ENCODE results near the gene PPP4R1.

Gene PPP4R1

GRCh38 chr18:9563331-9563730, 51.0 kb downstream of the PPP4R1 start:
- Histone ChIP-seq H3K27me3 (ENCODE audit: insufficient read depth, poor library complexity, severe bottlenecking) (no peaks in the 10 kb centered on the region), H3K4me3 (replicated peaks; ENCODE audit: insufficient read depth, low read length) (no peak overlapping the region), H3K27ac (replicated peaks) (no peak overlapping the region)
- no peak for TF ChIP-seq POLR2AphosphoS5 (IDR thresholded peaks at IDR 0.05; ENCODE audit: low read depth)
- no peak for TF ChIP-seq GABPA (IDR thresholded peaks at IDR 0.05; ENCODE audit: low read depth)
- no peak for TF ChIP-seq SPI1 (IDR thresholded peaks at IDR 0.05; ENCODE audit: borderline replicate concordance, low read depth)
- no peak for TF ChIP-seq CTCF (IDR thresholded peaks at IDR 0.05; ENCODE audit: insufficient read depth, low read length)
- no peak for TF ChIP-seq REST (IDR thresholded peaks at IDR 0.05; ENCODE audit: insufficient replicate concordance, low read depth)
- DNase-seq (ENCODE audit: low read depth in 1 of 2, low spot score in 1 of 2): no peak

- DNase-seq (ENCODE audit: low read depth in 1 of 2, low spot score in 1 of 2): no peak
- TF ChIP-seq SPI1 (IDR thresholded peaks at IDR 0.05; ENCODE audit: borderline replicate concordance, low read depth) (no peak), GABPA (IDR thresholded peaks at IDR 0.05; ENCODE audit: low read depth) (no peak), POLR2AphosphoS5 (IDR thresholded peaks at IDR 0.05; ENCODE audit: low read depth) (no peak), CTCF (IDR thresholded peaks at IDR 0.05; ENCODE audit: insufficient read depth, low read length) (no peak), REST (IDR thresholded peaks at IDR 0.05; ENCODE audit: insufficient replicate concordance, low read depth) (no peak)
- H3K4me3 ChIP-seq (replicated peaks; ENCODE audit: insufficient read depth, low read length): no peak overlapping the region
- no peak overlapping the region for H3K27ac ChIP-seq (replicated peaks)
- no peaks in the 10 kb centered on the region for H3K27me3 ChIP-seq (ENCODE audit: insufficient read depth, poor library complexity, severe bottlenecking)
These were observed 51.8 kb downstream of the PPP4R1 start for GRCh38 chr18:9562584-9562983.

- TF ChIP-seq POLR2AphosphoS5 (IDR thresholded peaks at IDR 0.05; ENCODE audit: low read depth) (no peak), SPI1 (IDR thresholded peaks at IDR 0.05; ENCODE audit: borderline replicate concordance, low read depth) (peak; percentile 25; the same call in 1 of the 2 replicates)
- Histone ChIP-seq H3K4me3 (replicated peaks; ENCODE audit: insufficient read depth, low read length) (no peak overlapping the region), H3K27ac (replicated peaks) (no peak overlapping the region), H3K27me3 (ENCODE audit: insufficient read depth, poor library complexity, severe bottlenecking) (no peaks in the 10 kb centered on the region)
- DNase-seq (ENCODE audit: low read depth in 1 of 2, low spot score in 1 of 2): peak in 1 of 2 experiments; percentile 31
These were observed 52.6 kb downstream of the PPP4R1 start for GRCh38 chr18:9561759-9562158.

- no peak overlapping the region for H3K4me3 ChIP-seq (replicated peaks; ENCODE audit: insufficient read depth, low read length)
- H3K27ac ChIP-seq (replicated peaks): no peak overlapping the region
- no peaks in the 10 kb centered on the region for H3K27me3 ChIP-seq (ENCODE audit: insufficient read depth, poor library complexity, severe bottlenecking)
- no peak for DNase-seq (ENCODE audit: low read depth in 1 of 2, low spot score in 1 of 2)
- no peak for TF ChIP-seq REST (IDR thresholded peaks at IDR 0.05; ENCODE audit: insufficient replicate concordance, low read depth)
These were observed 55.1 kb downstream of the PPP4R1 start for GRCh38 chr18:9559253-9559652.

All from HL-60 (cell line).